ENCODE data around the gene AADACL2.

DNA sequence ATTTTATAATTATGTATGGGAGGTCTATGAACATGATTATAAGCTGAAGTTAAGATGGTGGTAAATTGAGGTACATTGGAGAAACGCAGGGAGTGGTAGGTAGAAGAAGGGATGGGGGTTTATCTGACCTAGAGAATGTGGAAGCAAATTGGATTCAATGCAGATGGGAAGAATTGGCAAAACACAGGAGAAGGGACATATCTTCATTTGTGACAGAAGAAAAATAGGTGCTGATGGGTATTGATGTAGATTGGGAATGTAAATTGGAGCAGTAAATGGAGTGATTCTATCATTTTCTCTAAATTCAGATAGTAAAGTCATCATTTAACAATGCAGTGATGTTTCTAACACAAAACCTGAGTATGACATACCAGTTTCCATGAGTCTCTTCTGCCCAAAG, 40.5 kb downstream of the AADACL2 start:
- TF ChIP-seq, protein P1, sequence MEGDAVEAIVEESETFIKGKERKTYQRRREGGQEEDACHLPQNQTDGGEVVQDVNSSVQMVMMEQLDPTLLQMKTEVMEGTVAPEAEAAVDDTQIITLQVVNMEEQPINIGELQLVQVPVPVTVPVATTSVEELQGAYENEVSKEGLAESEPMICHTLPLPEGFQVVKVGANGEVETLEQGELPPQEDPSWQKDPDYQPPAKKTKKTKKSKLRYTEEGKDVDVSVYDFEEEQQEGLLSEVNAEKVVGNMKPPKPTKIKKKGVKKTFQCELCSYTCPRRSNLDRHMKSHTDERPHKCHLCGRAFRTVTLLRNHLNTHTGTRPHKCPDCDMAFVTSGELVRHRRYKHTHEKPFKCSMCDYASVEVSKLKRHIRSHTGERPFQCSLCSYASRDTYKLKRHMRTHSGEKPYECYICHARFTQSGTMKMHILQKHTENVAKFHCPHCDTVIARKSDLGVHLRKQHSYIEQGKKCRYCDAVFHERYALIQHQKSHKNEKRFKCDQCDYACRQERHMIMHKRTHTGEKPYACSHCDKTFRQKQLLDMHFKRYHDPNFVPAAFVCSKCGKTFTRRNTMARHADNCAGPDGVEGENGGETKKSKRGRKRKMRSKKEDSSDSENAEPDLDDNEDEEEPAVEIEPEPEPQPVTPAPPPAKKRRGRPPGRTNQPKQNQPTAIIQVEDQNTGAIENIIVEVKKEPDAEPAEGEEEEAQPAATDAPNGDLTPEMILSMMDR (conservative IDR thresholded peaks at IDR 0.05; ENCODE audit: low read length) = no peak
- TF ChIP-seq EZH2phosphoT487 (IDR thresholded peaks at IDR 0.05; ENCODE audit: borderline replicate concordance) = no peak

Data from Loucy (cell line).